ENCODE measurements around the gene RAD50.
"Not testable (repeated sequence)": the region's sequence is repeated elsewhere in the genome, so short reads cannot be mapped to it uniquely, and the experiment has no call there.

RAD50 gene

DNA sequence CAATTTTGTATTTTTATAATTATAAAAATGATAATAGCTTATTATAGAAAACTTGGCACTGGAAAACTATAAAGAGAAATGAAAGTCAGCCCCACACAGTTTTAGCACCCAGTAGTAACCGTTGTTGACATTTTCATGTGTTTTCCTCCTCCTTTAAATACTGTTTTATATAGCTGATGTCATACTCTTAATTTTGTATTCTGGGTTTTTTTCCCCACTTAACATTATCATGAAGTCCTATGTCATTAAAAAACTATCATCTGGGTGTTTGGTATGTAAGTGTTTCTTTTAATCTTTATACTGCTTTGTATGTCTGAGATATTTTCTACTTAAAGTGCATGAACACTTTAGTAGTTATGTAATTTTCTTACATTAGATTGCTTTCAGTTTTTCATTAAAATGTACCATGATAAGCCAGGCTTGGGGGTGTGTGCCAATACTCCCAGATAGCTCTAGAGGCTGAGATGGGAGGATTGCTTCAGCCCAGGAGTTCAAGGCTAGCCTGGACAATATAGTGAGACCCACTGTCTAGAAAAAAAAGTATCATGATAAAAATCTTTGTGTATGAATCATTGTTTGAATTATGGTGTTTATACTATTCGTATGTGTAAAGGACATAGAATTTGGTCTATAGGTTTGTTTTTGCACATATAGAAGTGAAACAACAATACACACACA lies 2.7 kb downstream of the RAD50 start:
- no peak for DNase-seq

DNA sequence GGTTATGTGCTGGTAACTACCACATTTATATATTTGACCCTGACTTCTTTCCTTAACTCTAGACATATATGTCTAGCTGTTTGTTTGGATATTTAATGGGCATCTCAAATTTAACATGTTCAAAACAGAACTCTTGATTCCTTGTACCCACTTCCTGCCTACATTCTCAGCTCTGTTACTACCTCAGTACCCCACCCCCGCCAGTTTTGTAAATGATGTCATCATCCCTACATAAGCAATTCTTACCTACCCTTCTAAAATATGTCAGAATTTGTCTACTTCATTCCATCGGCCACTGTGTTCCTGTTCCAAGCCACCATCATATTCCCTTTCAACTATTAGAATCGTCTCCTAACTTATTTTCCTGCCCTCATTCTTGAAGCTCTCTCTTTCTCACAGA lies 4.8 kb downstream of the RAD50 start:
- DNase-seq, result no peak

DNA sequence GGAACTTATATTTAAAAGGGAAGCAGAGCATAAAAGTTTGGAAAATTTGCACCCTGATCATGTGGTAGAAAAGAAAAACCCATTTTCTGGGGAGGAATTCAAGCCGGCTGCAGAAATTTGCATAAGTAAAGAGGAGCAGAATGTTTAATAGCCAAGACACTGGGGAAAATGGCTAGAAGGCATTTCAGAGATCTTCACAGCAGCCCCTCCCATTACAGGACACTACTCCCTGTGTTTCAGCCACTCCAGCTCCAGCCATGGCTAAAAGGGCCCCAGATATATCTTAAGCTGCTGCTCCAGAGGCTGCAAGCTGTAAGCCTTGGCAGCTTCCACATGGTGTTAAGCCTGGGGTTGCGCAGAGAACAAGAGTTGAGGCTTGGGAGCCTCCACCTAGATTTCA lies 7.8 kb downstream of the RAD50 start:
- not testable (repeated sequence) for DNase-seq

DNA sequence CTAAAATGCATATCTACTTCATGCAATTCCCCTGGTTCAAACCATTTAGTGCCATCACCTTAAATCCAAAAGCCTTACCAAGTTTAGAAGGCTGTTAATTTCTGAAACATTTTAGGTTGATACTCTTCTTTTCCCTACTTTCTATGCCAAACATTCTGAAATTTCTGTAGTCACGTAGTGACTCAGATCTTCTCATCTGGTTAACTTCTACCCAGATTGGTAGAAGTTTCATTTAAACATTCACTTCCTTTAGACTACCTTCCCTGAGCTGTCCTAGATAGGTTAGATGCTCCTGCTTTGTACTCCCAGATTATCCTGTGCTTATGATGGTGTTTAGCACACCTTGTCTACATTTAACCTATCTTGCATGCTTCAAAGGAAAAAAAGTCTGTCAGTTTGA lies 9.9 kb downstream of the RAD50 start:
- no peak for DNase-seq

DNA sequence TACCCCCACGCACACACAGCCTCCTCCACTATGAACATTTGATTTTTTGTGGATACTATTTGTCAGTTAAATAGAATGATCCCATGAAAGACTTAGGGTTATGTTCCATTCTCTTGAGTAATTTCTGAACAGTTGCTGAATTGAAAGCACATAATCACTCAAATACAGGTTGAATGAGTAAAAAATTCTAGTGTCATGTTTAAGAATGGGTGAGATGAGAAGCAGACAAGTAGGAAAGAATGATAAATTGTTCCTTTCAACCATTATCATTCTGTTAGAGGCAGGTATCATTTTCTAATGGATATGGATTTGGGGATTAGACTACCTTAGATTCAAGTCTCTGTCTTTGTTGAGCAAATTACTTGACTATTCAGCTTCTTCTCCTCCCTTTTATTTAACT lies 19.3 kb downstream of the RAD50 start:
- no peak for DNase-seq

DNA sequence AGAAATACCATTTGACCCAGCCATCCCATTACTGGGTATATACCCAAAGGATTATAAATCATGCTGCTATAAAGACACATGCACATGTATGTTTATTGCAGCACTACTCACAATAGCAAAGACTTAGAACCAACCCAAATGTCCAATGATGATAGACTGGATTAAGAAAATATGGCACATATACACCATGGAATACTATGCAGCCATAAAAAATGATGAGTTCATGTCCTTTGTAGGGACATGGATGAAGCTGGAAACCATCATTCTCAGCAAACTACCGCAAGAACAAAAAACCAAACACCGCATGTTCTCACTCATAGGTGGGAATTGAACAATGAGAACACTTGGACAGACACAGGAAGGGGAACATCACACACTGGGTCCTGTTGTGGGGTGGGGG lies 27.8 kb downstream of the RAD50 start:
- not testable (repeated sequence) for DNase-seq

DNA sequence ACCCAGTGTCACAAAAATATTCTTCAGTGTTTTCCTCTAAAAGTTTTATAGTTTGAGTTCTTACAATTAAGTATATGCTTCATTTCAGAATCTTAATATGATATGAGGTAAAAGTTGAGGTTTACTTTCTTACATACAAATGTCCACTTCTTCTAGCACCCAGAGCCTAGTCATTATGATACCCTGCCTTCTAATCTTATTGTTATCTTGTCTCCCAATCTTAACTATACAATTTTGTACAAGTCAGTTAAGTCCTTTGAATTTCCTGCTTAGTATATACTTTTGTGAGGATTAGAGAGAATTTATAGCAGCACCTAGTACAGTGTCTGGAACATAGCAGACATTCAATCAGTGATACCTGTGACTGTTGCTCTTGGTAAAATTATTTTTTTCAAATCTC lies 29.3 kb downstream of the RAD50 start:
- DNase-seq, result no peak

DNA sequence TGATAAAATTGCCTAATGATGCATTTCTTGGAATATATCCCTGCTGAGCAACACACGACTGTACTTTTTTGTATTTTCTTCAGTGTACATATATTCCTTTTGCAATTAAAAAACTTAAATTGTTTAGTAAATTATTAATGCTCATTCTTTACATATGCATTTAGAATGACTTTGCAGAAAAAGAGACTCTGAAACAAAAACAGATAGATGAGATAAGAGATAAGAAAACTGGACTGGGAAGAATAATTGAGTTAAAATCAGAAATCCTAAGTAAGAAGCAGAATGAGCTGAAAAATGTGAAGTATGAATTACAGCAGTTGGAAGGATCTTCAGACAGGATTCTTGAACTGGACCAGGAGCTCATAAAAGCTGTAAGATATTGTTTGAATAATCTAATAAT lies 32.7 kb downstream of the RAD50 start:
- DNase-seq, result no peak

DNA sequence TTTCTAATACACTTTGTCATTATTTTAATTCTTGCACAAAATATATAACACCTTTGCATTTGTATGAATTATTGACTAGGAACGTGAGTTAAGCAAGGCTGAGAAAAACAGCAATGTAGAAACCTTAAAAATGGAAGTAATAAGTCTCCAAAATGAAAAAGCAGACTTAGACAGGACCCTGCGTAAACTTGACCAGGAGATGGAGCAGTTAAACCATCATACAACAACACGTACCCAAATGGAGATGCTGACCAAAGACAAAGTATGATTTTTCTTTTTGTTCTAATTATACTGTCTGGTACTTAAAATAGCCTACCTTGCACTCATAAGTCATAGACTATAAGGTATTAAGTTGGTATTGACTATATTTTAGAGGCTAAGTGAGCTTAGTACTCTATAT lies 34.4 kb downstream of the RAD50 start:
- no peak for DNase-seq

DNA sequence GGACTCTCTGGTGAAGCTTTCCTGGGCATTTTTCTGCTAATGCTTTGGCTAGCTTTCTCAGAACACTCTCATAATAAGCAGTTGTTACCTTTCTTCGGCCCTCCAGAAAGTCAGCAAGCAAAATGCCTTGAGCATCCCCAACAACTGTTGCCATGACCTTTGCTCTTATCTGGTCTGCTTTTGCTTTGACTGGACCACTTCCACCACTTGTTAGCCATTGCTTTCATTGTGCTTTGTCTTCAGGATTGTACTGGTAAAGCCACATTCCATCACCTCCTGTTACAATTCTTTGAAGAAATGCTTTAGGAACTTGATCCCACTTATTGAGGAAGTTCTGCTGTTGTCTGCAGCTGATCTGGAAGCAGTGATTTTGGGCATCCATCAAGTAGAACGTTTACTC lies 35.7 kb downstream of the RAD50 start:
- no peak for DNase-seq

DNA sequence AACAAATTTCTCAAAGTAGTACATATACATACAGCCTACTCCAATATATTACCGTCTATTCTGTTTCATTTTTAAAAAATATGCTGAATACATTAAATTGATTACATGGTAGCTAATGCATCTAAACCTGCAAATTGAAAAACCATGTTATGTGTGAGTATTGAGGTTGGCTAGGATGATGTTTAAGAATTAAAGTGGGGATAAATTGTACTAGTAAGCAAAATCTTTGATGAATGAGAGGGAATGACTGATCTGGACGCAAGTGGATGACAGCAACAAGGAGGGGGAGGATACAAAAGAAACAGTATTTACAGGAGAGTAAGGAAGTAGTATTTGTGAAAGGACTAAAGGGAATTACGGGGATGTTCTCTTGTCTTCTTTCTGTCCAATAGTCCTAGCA lies 37.4 kb downstream of the RAD50 start:
- no peak for DNase-seq

DNA sequence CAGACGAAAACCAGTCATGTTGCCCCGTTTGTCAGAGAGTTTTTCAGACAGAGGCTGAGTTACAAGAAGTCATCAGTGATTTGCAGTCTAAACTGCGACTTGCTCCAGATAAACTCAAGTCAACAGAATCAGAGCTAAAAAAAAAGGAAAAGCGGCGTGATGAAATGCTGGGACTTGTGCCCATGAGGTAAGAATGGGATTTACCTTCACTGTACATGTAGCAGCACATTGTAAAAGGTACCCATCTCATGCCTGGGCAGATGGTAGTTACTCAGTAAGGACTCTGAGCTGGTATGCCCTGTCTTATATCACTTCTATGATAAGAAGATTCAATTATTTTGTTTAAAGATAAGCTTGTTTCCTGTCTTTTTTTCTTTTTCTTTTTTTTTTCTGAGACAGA lies 38.8 kb downstream of the RAD50 start:
- no peak for DNase-seq

DNA sequence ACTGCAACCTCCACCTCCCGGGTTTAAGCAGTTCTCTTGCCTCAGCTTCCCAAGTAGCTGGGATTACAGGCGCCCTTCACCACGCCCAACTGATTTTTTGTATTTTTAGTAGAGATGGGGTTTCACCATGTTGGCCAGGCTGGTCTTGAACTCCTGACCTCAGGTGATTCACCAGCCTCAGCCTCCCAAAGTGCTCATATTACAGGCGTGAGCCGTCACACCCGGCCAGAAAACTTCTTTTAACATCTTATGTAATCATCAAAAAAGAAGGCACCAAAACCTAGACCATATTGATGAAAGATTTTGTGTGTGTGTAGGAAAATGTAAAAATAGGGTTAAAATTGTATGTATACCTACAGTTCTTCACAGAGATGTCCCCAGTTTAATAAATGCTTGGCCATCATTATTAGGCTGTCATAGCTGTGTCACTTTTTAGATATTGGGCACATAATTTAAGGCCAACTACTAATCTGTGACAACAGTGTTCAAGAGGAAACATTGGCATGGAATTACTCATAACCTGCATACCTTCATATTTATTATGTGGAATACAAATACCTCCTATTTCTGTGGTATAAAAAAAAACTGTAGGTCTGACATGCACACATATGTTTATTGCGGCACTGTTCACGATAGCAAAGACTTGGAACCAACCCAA lies 44.4 kb downstream of the RAD50 start:
- no peak for DNase-seq

DNA sequence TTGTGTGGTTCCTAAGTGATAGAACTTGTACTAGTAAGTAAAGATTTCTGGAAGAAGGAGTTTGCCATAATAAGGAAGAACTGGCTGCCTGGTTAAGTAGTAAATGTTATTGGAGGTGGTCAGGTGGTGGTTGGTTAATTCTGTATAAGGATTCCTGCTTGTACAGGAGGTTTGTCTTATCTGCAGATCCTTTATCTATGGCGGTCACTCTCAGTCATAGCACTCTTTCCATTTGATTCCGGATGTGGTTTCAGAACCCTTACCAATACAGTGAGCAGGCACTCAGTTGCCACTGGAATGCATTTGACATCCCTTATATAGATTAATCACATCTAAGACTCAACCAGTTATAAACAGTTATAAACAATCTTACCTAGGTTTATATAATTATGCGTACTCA lies 50.3 kb downstream of the RAD50 start:
- no peak for DNase-seq

DNA sequence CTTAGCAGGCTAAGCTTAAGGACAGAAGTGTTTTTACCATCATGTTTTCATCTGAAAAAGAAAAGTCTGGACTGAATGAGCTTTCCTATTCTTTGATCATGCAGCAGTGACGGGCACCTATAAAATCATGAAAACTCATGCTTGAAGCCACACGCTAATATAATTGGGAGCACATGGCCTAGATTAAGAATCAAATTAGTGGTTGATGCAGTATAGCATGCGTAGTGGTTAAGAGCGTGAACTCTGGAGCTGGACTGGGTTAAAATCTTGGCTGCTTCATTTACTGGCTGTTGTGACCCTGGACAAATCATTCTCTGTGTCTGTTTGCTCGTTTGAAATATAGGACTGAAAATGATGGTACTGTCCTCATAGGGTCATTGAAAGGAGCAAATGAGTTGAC lies 51.3 kb downstream of the RAD50 start:
- no peak for DNase-seq

DNA sequence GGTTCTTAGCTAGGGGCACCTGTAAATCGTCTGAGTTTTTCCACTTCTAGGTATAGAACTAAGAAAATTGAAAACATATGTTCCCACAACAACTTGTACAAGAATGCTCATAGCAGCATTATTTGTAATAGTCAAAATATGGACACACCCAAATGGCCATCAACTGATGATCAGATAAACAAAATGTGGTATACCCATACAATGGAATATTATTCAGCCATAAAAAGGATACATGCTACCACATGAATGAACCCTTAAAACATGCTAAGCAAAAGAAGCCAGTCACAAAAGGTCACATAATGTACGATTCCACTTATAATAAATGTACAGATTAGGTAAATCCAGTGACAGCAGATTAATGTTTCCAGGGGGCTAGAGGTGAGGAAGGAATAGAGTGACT lies 55.2 kb downstream of the RAD50 start:
- DNase-seq, result no peak

DNA sequence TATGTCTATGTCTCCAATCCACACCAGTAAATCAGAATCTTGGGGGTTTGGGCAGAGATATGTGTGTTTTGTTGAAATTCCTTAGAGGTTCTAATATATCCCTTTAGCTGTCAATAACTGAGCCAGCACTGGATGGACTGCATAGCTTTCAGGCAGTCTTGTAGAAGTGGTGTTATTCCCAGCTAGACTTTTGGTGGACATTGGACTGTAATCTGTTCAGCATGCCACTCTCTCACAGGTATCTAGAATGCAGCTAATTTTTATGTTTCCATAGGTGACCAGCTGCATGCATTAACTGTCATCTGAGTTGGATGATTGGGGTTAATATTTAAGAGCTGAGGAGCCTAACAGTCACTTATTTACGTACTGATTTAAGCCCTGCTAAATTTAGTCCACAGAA lies 56.1 kb downstream of the RAD50 start:
- no peak for DNase-seq

DNA sequence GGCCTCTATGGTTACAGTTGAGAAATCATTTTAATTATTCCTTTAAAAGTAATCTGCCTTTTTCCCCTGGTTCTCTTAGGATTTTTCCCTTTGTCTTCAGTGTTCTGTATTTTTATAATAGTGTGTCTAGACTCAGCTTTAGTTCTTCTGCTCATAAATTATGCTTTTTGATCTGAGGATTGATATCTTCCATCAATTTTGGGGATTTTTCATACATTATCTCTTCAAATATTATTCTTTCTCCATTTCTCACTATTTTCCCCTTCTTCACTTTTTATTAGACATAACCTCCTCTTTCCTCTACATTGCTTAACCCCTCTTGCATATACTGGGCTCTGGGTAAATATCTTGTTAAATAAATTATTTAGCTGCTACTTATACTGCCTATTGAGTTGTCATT lies 64.9 kb downstream of the RAD50 start:
- no peak for DNase-seq

DNA sequence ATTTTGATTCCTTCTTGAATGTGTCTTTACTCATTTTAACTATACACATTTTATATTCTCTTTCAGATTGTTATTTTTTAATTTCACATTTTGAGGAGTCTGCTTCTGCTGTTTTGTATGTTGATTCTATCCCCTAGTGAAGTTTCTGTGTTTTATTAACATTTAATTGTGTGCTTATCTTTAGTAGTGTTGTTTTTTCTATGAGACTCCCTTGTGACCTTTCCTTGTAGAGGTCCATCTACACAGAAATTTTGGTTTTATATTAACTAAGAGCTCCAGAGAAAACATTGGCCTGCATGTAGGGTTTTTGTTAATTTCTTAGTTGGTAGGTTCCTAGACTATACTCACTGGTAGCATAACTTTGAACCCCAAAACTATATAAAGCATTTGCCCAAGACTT lies 65.8 kb downstream of the RAD50 start:
- no peak for DNase-seq

DNA sequence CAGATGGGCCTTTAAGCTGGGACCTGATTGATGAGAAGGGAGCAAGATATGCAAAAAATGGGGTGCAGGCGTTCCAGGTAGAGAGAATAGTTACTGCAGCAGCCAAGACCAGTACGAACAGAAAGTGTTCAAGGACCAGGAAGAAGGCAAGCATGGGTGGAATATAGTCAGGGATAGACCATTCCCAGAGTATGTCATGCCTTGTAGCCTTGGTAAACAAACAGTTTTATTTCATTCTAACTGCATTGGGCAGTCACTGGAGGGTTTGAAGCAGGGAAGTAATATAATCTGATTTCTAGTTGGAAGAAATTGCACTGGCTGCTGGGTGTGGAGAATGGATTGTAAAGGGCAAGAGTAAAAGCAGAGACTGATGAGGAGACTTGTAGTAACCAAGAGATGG lies 70.7 kb downstream of the RAD50 start:
- DNase-seq, result no peak

DNA sequence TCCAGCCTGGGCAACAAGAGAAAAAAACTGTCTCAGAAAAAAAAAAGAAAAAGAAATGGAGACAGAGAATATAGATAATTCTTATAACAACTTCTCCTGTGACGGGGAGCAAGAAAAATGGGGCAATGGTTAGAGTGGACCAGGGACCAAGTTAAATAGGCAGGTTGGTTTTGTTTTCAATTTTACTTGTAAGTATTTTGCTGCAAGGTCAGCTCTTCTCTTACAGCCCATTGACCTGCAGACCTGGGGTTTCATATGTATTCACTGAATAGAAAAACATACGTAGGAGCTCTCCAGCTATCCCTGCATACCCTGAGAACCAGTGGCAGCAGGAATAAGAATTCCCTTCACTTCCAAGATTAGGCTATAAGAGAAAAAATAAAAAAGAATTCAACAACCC lies 72.0 kb downstream of the RAD50 start:
- DNase-seq, result no peak

DNA sequence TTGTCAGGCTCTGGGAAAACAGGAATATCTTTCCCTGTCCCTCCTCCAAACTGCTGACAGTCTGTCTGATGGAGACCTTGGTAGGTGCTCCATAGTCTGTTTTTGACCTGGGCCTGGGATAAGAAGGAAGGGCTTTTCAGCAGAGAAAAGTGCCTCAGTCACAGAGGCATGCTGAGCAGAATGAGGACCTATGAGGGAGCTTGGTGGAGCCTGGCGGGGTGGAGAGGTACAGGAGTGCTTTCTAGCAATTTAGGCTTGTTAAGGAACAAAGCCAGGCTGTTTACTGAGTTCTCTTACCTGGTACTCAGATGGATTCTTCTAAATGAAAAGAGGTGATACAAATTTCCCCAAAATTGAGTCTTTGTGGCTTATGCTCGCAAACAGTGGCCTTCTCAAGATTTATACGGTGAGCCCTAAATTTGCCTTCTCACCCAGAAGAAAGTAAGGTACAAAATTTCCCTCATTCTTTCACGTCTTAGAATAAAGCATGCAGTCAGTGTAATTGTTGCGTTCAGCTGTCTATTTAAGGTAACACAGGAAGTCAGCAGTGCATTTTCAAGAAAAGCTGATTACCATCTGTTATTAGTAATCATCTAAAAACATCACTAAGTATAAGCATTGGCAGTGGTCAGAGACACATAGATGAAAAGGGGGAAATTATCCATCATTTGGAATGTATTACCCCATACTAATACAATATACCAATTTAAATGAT lies 72.6 kb downstream of the RAD50 start:
- no peak for DNase-seq

DNA sequence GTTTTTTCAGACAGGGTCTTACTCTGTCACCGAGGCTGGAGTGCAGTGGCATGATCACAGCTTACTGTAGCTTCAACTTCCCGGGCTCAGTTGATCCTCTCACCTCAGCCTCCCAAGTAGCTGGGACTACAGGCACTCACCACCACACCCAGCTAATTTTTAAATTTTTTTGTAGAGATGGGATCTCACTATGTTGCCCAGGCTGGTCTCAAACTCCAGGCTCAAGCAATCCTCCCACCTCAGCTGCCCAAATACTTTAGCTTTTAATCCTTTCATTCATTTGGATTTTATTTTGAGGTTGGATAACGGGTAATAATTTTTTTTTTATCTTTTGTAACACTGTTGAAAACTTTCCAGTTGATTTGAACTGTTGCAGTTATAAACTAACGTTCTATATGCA lies 76.8 kb downstream of the RAD50 start:
- DNase-seq, result not testable (repeated sequence)

DNA sequence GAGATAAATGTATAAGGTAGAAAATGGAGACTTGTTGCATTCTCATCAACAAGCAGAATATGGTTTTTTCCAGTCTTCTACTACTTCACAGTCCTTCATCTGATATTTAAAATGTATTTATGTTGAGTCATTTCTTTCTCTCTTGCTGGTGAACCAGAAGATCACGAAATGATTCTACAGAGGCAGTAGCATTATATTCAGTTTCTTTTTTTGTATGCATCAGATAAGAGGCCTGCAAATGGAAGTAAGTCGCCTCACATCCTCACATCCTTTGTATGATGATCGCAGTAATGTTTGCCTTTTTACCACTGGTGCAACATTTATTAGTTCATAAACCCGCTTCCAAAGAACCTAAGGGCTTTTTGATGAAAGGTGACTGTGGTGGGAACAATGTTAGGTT lies 79.1 kb downstream of the RAD50 start:
- DNase-seq, result no peak

DNA sequence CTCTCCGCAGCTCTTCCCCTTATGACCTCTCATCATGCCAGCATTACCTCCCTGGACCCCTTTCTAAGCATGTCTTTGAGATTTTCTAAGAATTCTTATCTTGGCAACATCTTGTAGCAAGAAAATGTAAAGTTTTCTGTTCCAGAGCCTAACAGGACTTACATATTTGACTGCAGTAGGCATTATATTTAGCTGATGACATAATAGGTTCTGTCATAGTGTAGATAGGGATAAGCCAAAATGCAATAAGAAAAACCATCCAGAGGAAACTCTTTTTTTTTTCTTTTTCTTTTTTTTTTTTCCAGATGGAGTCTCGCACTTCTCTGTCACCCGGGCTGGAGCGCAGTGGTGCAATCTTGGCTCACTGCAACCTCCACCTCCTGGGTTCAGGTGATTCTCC lies 80.5 kb downstream of the RAD50 start:
- no peak for DNase-seq

All from CD4-positive, alpha-beta T cell treated with Interleukin-15 for 1 hour (primary cell).